ENCODE data around the gene PPP1R18. TPM values are rescaled to one million over a fixed set of nuclear protein-coding genes. Genes with fewer than 3 reads are reported as not detected.

PPP1R18 gene
- total RNA-seq, 2 donors from 2014 or later, result 12.2 to 21.9 TPM

GRCh38 chr6:30640481-30640880 lies 46.0 kb downstream of the PPP1R18 start:
- DNase-seq (ENCODE audit: low spot score), result no peak
- intact Hi-C loops (cut with DNase I), result no loop called here
- Histone ChIP-seq H3K27ac (no peak overlapping the region), H3K4me1 (replicated peaks) (no peaks in the 10 kb centered on the region), H3K4me3 (no peak overlapping the region), H3K36me3 (no peaks in the 10 kb centered on the region), H3K27me3 (replicated peaks; ENCODE audit: insufficient read depth) (no peaks in the 10 kb centered on the region), H3K9me3 (no peaks in the 10 kb centered on the region)
- TF ChIP-seq POLR2A (IDR thresholded peaks at IDR 0.05) (no peak), POLR2AphosphoS5 (IDR thresholded peaks at IDR 0.05) (no peak), CTCF (IDR thresholded peaks at IDR 0.05) (no peak)
- 71% methylated on average over 10 of the region's 10 CpGs for WGBS

- 97% methylated on average over 3 of the region's 3 CpGs for WGBS
Observed at GRCh38 chr6:30635834-30636233, 50.6 kb downstream of the PPP1R18 start.

GRCh38 chr6:30626484-30627366 lies 59.7 kb downstream of the PPP1R18 start, which contains the start of gene ATAT1:
TSS of gene ATAT1 (plus strand) at chr6:30626874.
- 3% methylated on average over 36 of the region's 36 CpGs for WGBS
- intact Hi-C loops (cut with DNase I), result no loop called here

More at GRCh38 chr6:30635834-30636233, 50.6 kb downstream of the PPP1R18 start:
- Histone ChIP-seq H3K36me3 (no peaks in the 10 kb centered on the region), H3K4me3 (no peak overlapping the region), H3K27ac (no peak overlapping the region), H3K27me3 (replicated peaks; ENCODE audit: insufficient read depth) (no peaks in the 10 kb centered on the region), H3K4me1 (replicated peaks) (no peaks in the 10 kb centered on the region), H3K9me3 (no peaks in the 10 kb centered on the region)
- DNase-seq (ENCODE audit: low spot score), result no peak
- intact Hi-C loops (cut with DNase I), result no loop called here
- no peak for TF ChIP-seq CTCF (IDR thresholded peaks at IDR 0.05)
- TF ChIP-seq POLR2AphosphoS5 (IDR thresholded peaks at IDR 0.05), result no peak
- no peak for TF ChIP-seq POLR2A (IDR thresholded peaks at IDR 0.05)

More at GRCh38 chr6:30626484-30627366, 59.7 kb downstream of the PPP1R18 start, which contains the start of gene ATAT1:
- H3K4me1 ChIP-seq (replicated peaks), result no peaks in the 10 kb centered on the region
- peak within 1 kb of the TSS; percentile 86 to 90 for H3K27ac ChIP-seq
- DNase-seq (ENCODE audit: low spot score), result peak; percentile 87
- TF ChIP-seq POLR2AphosphoS5 (IDR thresholded peaks at IDR 0.05) (peak; percentile 87), POLR2A (IDR thresholded peaks at IDR 0.05) (peak; percentile 71), CTCF (IDR thresholded peaks at IDR 0.05) (peak in 3 of 4 experiments; percentile 33 to 65 (median 62))
- no peaks in the 10 kb centered on the region for H3K27me3 ChIP-seq (replicated peaks; ENCODE audit: insufficient read depth)
- H3K36me3 ChIP-seq, result peaks cover 5 to 12% of the 10 kb centered on the region in 2 donors
- H3K4me3 ChIP-seq, result peak within 1 kb of the TSS; percentile 53 to 56
- H3K9me3 ChIP-seq, result no peaks in the 10 kb centered on the region

Small RNAs within 50 kb of the gene (small RNA-seq; reads per million reads assigned to genes)
- 0 reads per million in 2 donors for gene RF00019

Other genes starting within 250 kb of the PPP1R18 start
- 100 to 1,000 TPM; 293 to 354 TPM for gene HLA-E, start 197.1 kb downstream of the PPP1R18 start, total RNA-seq
- 10 to 100 TPM; 38.3 to 56.4 TPM for gene GNL1, start 130.2 kb downstream of the PPP1R18 start, total RNA-seq
- 10 to 100 TPM in 1 of 2 donors, 1 to 10 TPM in 1; 8.6 to 11.7 TPM for gene PRR3, start 129.3 kb downstream of the PPP1R18 start, total RNA-seq
- gene ABCF1, start 115.2 kb downstream of the PPP1R18 start, total RNA-seq, result 10 to 100 TPM; 42.3 to 49.2 TPM
- 10 to 100 TPM; 40.0 to 51.0 TPM for gene PPP1R10, start 69.4 kb downstream of the PPP1R18 start, total RNA-seq
- 10 to 100 TPM; 63.6 to 69.2 TPM for gene MRPS18B, start 68.8 kb downstream of the PPP1R18 start, total RNA-seq
- 10 to 100 TPM in 1 of 2 donors, 1 to 10 TPM in 1; 8.7 to 11.0 TPM for gene ATAT1, start 59.8 kb downstream of the PPP1R18 start, total RNA-seq
- 10 to 100 TPM; 12.8 to 18.5 TPM for gene C6orf136, start 39.5 kb downstream of the PPP1R18 start, total RNA-seq
- gene DHX16, start 13.6 kb downstream of the PPP1R18 start, total RNA-seq, result 10 to 100 TPM; 26.4 to 41.0 TPM
- gene NRM, start 4.3 kb upstream of the PPP1R18 start, total RNA-seq, result 1 to 10 TPM; 5.9 to 7.3 TPM
- gene MDC1, start 30.6 kb upstream of the PPP1R18 start, total RNA-seq, result 10 to 100 TPM; 20.5 to 26.3 TPM
- gene TUBB, start 33.7 kb upstream of the PPP1R18 start, total RNA-seq, result 100 to 1,000 TPM; 196 to 270 TPM
- 100 to 1,000 TPM; 117 to 133 TPM for gene FLOT1, start 56.0 kb upstream of the PPP1R18 start, total RNA-seq
- gene IER3, start 57.9 kb upstream of the PPP1R18 start, total RNA-seq, result 10 to 100 TPM; 13.9 to 26.4 TPM
- gene DDR1, start 197.9 kb upstream of the PPP1R18 start, total RNA-seq, result 100 to 1,000 TPM; 178 to 182 TPM
- gene GTF2H4, start 221.6 kb upstream of the PPP1R18 start, total RNA-seq, result 10 to 100 TPM; 19.0 to 26.2 TPM
- gene VARS2, start 227.6 kb upstream of the PPP1R18 start, total RNA-seq, result 10 to 100 TPM; 15.8 to 27.0 TPM
- not detected for gene SFTA2, start 245.5 kb upstream of the PPP1R18 start, total RNA-seq